PFSK-1 (cell line): ENCODE measurements around the gene ARHGEF10L.

Source experiments
- REST ChIP-seq, 2 experiments: IDR thresholded peaks; 2 replicates each; pipeline versions ENCODE4 v1.6.1 to v1.8.0; 2011 to 2012; ENCODE audit warnings: low read depth in 2 of 2, low read length in 2 of 2, control low read depth in 1 of 2, inconsistent platforms in 1 of 2, mild to moderate bottlenecking in 1 of 2, moderate library complexity in 1 of 2; ENCODE audit not compliant: insufficient read depth in 1 of 2
- TAF1 ChIP-seq: IDR thresholded peaks from 2 replicates; pipeline ENCODE4 v1.6.1; 2012; ENCODE audit warnings: low read length, control low read depth, borderline replicate concordance; ENCODE audit not compliant: insufficient read depth

- TF ChIP-seq TAF1 (no peak), REST (IDR thresholded peaks at IDR 0.05; ENCODE audit: insufficient read depth in 1 of 2, low read depth in 2 of 2, low read length in 2 of 2) (no peak)
Measured at GRCh38 chr1:17673329-17674072, 134.0 kb downstream of the ARHGEF10L start.
